Naive thymus-derived CD8-positive, alpha-beta T cell (primary cell): ENCODE data around the gene CDH4. TPM values are rescaled to one million over a fixed set of nuclear protein-coding genes. Genes with fewer than 3 reads are reported as not detected.
A peak's percentile ranks its signal among the peaks of the same experiment; 100 is the strongest.

Experiments used
- ATAC-seq, 2 donors: fragments of 150-1000 bp; cut with Tn5 transposase in 1 of 2; sonication (Bioruptor Pico), chemical (Tn5 transposase) in 1 of 2; 1 replicate in 1 of 2; 2 replicates in 1 of 2; pipeline ENCODE4 v1.10.0; 2021; ENCODE audit warnings: mild to moderate bottlenecking in 2 of 2, moderate library complexity in 2 of 2
- POLR2A ChIA-PET: fragments of 350-600 bp; sonication (Branson Sonifier 250); formaldehyde crosslinking; loops from one replicate; lab custom pipeline; 2021; ENCODE audit warnings: antibody characterized with exemption; lab: Charles Lee
- DNase-seq, 10 donors: peaks; one replicate each; pipeline versions ENCODE4 v3.0.0 to v3.0.0-alpha.2; 2020 to 2022
- H3K27ac Mint-ChIP-seq, 10 donors: one replicate each; pipeline ENCODE4 v1.8.0; 2020 to 2022; ENCODE audit warnings: mild to moderate bottlenecking in 10 of 10, mixed read lengths in 10 of 10, moderate library complexity in 4 of 10, inconsistent platforms in 1 of 10
- H3K27me3 Mint-ChIP-seq, 5 donors: one replicate each; pipeline ENCODE4 v1.8.0; 2021 to 2022; ENCODE audit warnings: mixed read lengths in 5 of 5
- H3K36me3 Mint-ChIP-seq, 3 donors: one replicate each; pipeline ENCODE4 v1.8.0; 2020 to 2022; ENCODE audit warnings: mixed read lengths in 3 of 3, mild to moderate bottlenecking in 2 of 3, inconsistent platforms in 1 of 3
- H3K4me1 Mint-ChIP-seq, 4 donors: one replicate each; pipeline ENCODE4 v1.8.0; 2021 to 2022; ENCODE audit warnings: mixed read lengths in 4 of 4
- H3K4me3 Mint-ChIP-seq, 10 donors: one replicate each; pipeline ENCODE4 v1.8.0; 2020 to 2022; ENCODE audit warnings: mild to moderate bottlenecking in 10 of 10, mixed read lengths in 10 of 10, moderate library complexity in 6 of 10, inconsistent platforms in 1 of 10
- H3K9me3 Mint-ChIP-seq, 9 donors: one replicate each; pipeline ENCODE4 v1.8.0; 2020 to 2022; ENCODE audit warnings: mixed read lengths in 9 of 9, mild to moderate bottlenecking in 3 of 9, inconsistent platforms in 1 of 9, moderate library complexity in 1 of 9
- polyA plus RNA-seq, 3 donors: library from polyadenylated mRNA; unstranded; fragments of 300-500 nt; fragmentation: Illumina TruSeq; gene quantifications; one replicate each; pipeline ENCODE4 v1.2.3, GENCODE V29; 2021
- total RNA-seq, 8 experiments: library from RNA in 2 of 8; stranded (reverse) in 2 of 8; gene quantifications; one replicate each; pipeline ENCODE4 v1.2.3 and lab custom pipeline; 2021 to 2026

Gene CDH4
- total and polyA plus RNA-seq, 5 experiments from 2014 or later = 0.07 to 0.44 (median 0.15) TPM; not detected in 1

DNA sequence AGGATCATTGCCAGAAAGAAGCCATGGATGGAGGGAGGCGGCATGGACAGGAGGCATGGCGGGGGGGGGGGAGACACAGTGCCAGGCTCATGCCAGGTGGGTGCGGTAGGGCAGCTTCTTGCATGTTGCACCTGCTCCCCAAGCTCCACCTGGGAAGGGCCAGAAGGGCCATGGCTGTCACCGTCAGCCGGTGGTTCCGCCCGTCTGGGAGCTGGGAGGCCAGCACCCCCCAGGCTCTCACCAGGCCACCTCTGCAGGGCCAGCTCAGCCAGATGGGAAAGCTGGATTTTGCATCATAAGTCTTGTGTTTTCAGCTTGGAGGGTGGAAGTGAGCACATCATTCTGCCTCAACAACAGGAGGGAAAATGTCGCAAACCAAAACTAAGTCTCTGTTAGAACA is 409.0 kb downstream of the CDH4 start:
- ATAC-seq (no peak), DNase-seq (no peak)
- Mint-ChIP-seq H3K27me3 (no peaks in the 10 kb centered on the region), H3K9me3 (no peaks in the 10 kb centered on the region), H3K4me1 (no peaks in the 10 kb centered on the region), H3K4me3 (no peak overlapping the region), H3K27ac (no peak overlapping the region), H3K36me3 (no peaks in the 10 kb centered on the region)
- POLR2A ChIA-PET = no interaction called here

- POLR2A ChIA-PET = no interaction called here
- no peak for ATAC-seq
- Mint-ChIP-seq H3K4me3 (no peak overlapping the region), H3K27me3 (no peaks in the 10 kb centered on the region), H3K4me1 (no peaks in the 10 kb centered on the region), H3K9me3 (no peaks in the 10 kb centered on the region), H3K36me3 (no peaks in the 10 kb centered on the region), H3K27ac (peak overlapping the region in 1 of 10 donors; percentile 29)
- DNase-seq = no peak
These were observed 409.5 kb downstream of the CDH4 start for GRCh38 chr20:61661583-61661982.

GRCh38 chr20:61662226-61662967 is 410.3 kb downstream of the CDH4 start:
- Mint-ChIP-seq H3K9me3 (no peaks in the 10 kb centered on the region), H3K4me3 (no peak overlapping the region)
- POLR2A ChIA-PET = no interaction called here

DNA sequence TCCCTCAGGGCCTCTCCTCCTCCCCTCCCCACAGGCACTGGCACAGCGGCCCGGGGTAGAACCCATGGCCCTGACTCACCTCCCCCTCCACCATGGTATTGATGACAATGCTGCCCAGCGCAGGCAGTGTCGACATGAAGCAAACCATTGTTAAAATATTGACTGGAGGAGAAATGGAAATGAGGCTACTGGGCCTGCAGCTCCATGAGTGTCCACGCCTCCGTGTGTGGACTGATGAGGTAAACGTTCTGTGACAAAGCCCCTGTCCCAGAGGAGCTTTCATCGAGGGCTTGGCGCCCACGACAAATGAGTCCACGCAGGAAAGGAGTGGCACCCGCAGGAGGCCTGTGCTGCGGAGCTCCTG is 410.9 kb downstream of the CDH4 start:
- POLR2A ChIA-PET = no interaction called here
- no peak for ATAC-seq
- Mint-ChIP-seq H3K4me1 (no peaks in the 10 kb centered on the region), H3K27me3 (no peaks in the 10 kb centered on the region), H3K9me3 (no peaks in the 10 kb centered on the region), H3K27ac (no peak overlapping the region), H3K4me3 (no peak overlapping the region), H3K36me3 (no peaks in the 10 kb centered on the region)
- no peak for DNase-seq

More at GRCh38 chr20:61662226-61662967, 410.3 kb downstream of the CDH4 start:
- Mint-ChIP-seq H3K36me3 (no peaks in the 10 kb centered on the region), H3K27ac (no peak overlapping the region), H3K4me1 (no peaks in the 10 kb centered on the region), H3K27me3 (no peaks in the 10 kb centered on the region)
- DNase-seq (no peak), ATAC-seq (no peak)

- no peak overlapping the region for H3K27ac Mint-ChIP-seq
These were observed 411.7 kb downstream of the CDH4 start for GRCh38 chr20:61663521-61664425.

GRCh38 chr20:61664556-61665320 is 412.7 kb downstream of the CDH4 start:
- POLR2A ChIA-PET = no interaction called here
- H3K4me1 Mint-ChIP-seq = no peaks in the 10 kb centered on the region
- H3K4me3 Mint-ChIP-seq = no peak overlapping the region
- DNase-seq (peak in 1 of 10 donors; percentile 23), ATAC-seq (no peak)
- H3K27me3 Mint-ChIP-seq = peaks cover 0 to 4% (median 0%) of the 10 kb centered on the region in 5 donors
- H3K36me3 Mint-ChIP-seq = no peaks in the 10 kb centered on the region
- no peak overlapping the region for H3K27ac Mint-ChIP-seq
- no peaks in the 10 kb centered on the region for H3K9me3 Mint-ChIP-seq

More at GRCh38 chr20:61663521-61664425, 411.7 kb downstream of the CDH4 start:
- POLR2A ChIA-PET = no interaction called here
- Mint-ChIP-seq H3K36me3 (no peaks in the 10 kb centered on the region), H3K4me3 (no peak overlapping the region), H3K9me3 (no peaks in the 10 kb centered on the region), H3K27me3 (peaks cover 0 to under 1% (median 0%) of the 10 kb centered on the region in 5 donors), H3K4me1 (no peaks in the 10 kb centered on the region)
- ATAC-seq = no peak
- DNase-seq = peak in 1 of 10 donors; percentile 60

GRCh38 chr20:61665528-61666470 is 413.7 kb downstream of the CDH4 start:
- Mint-ChIP-seq H3K4me1 (no peaks in the 10 kb centered on the region), H3K27ac (no peak overlapping the region), H3K4me3 (no peak overlapping the region), H3K27me3 (peaks cover 0 to 4% (median 0%) of the 10 kb centered on the region in 5 donors), H3K9me3 (peaks cover 0 to 4% (median 0%) of the 10 kb centered on the region in 9 donors), H3K36me3 (no peaks in the 10 kb centered on the region)
- DNase-seq = peak in 1 of 10 donors; percentile 40
- no peak for ATAC-seq
- POLR2A ChIA-PET = no interaction called here

- no peak overlapping the region for H3K4me3 Mint-ChIP-seq
- no peaks in the 10 kb centered on the region for H3K4me1 Mint-ChIP-seq
- no peak for ATAC-seq
- H3K27me3 Mint-ChIP-seq = peaks cover 0 to 4% (median 0%) of the 10 kb centered on the region in 5 donors
- no peak for DNase-seq
- POLR2A ChIA-PET = no interaction called here
- H3K27ac Mint-ChIP-seq = no peak overlapping the region
- H3K36me3 Mint-ChIP-seq = no peaks in the 10 kb centered on the region
- H3K9me3 Mint-ChIP-seq = peaks cover 0 to 11% (median 0%) of the 10 kb centered on the region in 9 donors
These were observed 414.4 kb downstream of the CDH4 start for GRCh38 chr20:61666471-61666832.

DNA sequence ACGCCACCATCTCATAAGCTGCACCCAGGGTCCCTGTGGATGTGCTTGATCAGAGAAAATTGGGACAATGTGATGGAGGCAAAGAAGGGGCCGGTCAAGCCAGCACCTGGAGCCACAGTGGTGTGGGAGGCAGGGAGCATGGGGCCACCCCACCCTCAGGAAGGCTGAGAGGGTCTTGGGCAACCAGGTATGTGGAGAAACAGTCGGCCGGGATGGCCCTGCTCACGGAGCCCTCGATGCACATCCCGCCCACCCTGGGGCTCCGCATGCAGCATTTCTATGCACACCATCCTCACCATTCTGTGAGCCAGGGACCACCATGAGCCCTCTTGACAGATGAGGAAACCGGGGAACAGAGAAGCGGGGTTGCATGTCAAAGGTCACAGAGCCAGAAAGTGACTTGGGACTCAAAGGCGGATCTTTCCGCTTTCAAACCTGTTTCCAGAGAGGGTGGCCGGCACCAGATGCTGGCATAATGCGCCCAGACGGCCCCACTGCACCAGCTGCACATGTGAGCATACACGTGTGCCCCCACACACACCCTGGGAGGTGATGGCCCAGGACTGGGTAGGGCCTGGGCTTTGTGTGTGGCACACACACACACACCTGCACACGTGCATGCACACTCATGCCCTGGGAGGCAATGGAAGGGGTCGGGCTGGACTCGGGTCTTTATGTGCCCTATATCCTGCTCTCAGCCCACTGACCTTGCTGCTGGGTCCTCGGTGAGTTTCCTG is 415.2 kb downstream of the CDH4 start:
- ATAC-seq = no peak
- H3K4me3 Mint-ChIP-seq = no peak overlapping the region
- no peak overlapping the region for H3K27ac Mint-ChIP-seq

DNA sequence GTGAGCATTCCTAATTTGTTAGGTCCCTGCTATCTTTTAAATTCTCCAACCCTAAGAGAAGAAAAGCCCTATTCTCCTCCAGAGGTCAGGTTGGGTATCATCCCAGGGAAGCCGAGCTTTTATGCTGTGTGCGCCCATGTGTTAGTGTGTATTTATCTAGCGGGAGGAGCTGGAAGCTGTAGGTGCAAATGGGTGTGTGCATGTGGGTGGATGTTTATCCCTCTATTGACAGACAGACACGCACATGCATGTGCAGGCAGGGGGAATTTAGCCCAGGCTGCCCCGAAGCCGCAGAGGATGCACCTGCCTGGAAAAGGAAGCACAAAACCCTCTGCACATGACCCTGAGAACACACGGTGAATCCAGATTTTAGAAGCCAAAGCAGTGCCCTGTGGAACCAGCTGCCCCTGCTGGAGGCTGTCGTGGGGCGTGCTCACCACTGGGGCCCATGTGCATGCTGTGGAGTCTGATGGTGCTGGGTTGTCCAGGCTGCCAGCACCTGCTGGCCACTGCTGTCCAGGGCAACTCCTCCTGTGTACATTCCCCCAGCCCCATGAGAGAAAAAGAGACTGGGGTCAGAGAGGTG is 416.1 kb downstream of the CDH4 start:
- Mint-ChIP-seq H3K4me3 (no peak overlapping the region), H3K27me3 (peaks cover 0 to 4% (median 0%) of the 10 kb centered on the region in 5 donors), H3K4me1 (no peaks in the 10 kb centered on the region), H3K27ac (no peak overlapping the region), H3K9me3 (peaks cover 0 to 14% (median 0%) of the 10 kb centered on the region in 9 donors), H3K36me3 (no peaks in the 10 kb centered on the region)
- peak in 1 of 10 donors; percentile 23 for DNase-seq
- POLR2A ChIA-PET = no interaction called here
- ATAC-seq = no peak

More for the DNA sequence above, 415.2 kb downstream of the CDH4 start:
- H3K9me3 Mint-ChIP-seq = peaks cover 0 to 14% (median 0%) of the 10 kb centered on the region in 9 donors
- DNase-seq = peak in 1 of 10 donors; percentile 36
- POLR2A ChIA-PET = no interaction called here
- H3K4me1 Mint-ChIP-seq = no peaks in the 10 kb centered on the region
- H3K36me3 Mint-ChIP-seq = no peaks in the 10 kb centered on the region
- H3K27me3 Mint-ChIP-seq = peaks cover 0 to 4% (median 0%) of the 10 kb centered on the region in 5 donors
